Osteocyte (in vitro differentiated cells): ENCODE measurements around the gene ABHD17A. TPM values are rescaled to one million over a fixed set of nuclear protein-coding genes. Genes with fewer than 3 reads are reported as not detected.

ENCODE experiments used
- total RNA-seq: library from RNA; stranded (reverse); gene quantifications from 2 replicates; pipeline ENCODE4 v1.2.1, GENCODE V29; 2021

Gene ABHD17A
- total RNA-seq, 1 donor from 2014 or later, result 63.4 TPM

Other genes with a start within 250 kb of the ABHD17A start
- 180 and 189 TPM in 2 replicates for gene TCF3, start 232.9 kb downstream of the ABHD17A start, total RNA-seq
- gene ONECUT3, start 132.0 kb downstream of the ABHD17A start, total RNA-seq, result not detected in 2 replicates
- gene ATP8B3, start 73.2 kb downstream of the ABHD17A start, total RNA-seq, result 4.6 and 5.2 TPM in 2 replicates
- gene REXO1, start 37.0 kb downstream of the ABHD17A start, total RNA-seq, result 29.8 and 39.3 TPM in 2 replicates
- 25.1 and 26.3 TPM in 2 replicates for gene KLF16, start 21.9 kb downstream of the ABHD17A start, total RNA-seq
- 6.8 and 7.4 TPM in 2 replicates for gene ADAT3, start 19.9 kb upstream of the ABHD17A start, total RNA-seq
- 75.8 and 79.4 TPM in 2 replicates for gene SCAMP4, start 19.9 kb upstream of the ABHD17A start, total RNA-seq
- 71.6 and 72.2 TPM in 2 replicates for gene CSNK1G2, start 55.7 kb upstream of the ABHD17A start, total RNA-seq
- 86.0 and 95.9 TPM in 2 replicates for gene BTBD2, start 130.2 kb upstream of the ABHD17A start, total RNA-seq
- 81.3 and 83.3 TPM in 2 replicates for gene MKNK2, start 165.7 kb upstream of the ABHD17A start, total RNA-seq
- 50.6 and 54.2 TPM in 2 replicates for gene MOB3A, start 210.8 kb upstream of the ABHD17A start, total RNA-seq
- 3.8 and 4.8 TPM in 2 replicates for gene IZUMO4, start 211.4 kb upstream of the ABHD17A start, total RNA-seq